ENCODE results near the gene UTRN. TPM values are rescaled to one million over a fixed set of nuclear protein-coding genes. Genes with fewer than 3 reads are reported as not detected.

Gene UTRN
- total and polyA plus RNA-seq, 7 donors = 9.0 to 143 (median 36.7) TPM

GRCh38 chr6:144294016-144294415 lies 8.9 kb downstream of the UTRN start:
- intact Hi-C loops (cut with DNase I) = no loop called here
- no peak for TF ChIP-seq POLR2A (IDR thresholded peaks at IDR 0.05)
- peak in 1 of 4 donors; percentile 28 for TF ChIP-seq POLR2AphosphoS5 (IDR thresholded peaks at IDR 0.05)
- TF ChIP-seq EP300 (IDR thresholded peaks at IDR 0.05) = no peak
- TF ChIP-seq CTCF (IDR thresholded peaks at IDR 0.05) = no peak
- peaks cover 0 to 18% (median 12%) of the 10 kb centered on the region in 4 donors for H3K4me1 ChIP-seq

GRCh38 chr6:144295211-144295610 lies 10.1 kb downstream of the UTRN start:
- WGBS, 2 donors = 88 to 97% methylated on average over 2 of the region's 2 CpGs
- peaks cover 0 to 5% (median 0%) of the 10 kb centered on the region in 4 donors for H3K36me3 ChIP-seq
- TF ChIP-seq EP300 (IDR thresholded peaks at IDR 0.05) = no peak
- TF ChIP-seq CTCF (IDR thresholded peaks at IDR 0.05) = no peak
- TF ChIP-seq POLR2A (IDR thresholded peaks at IDR 0.05) = no peak
- TF ChIP-seq POLR2AphosphoS5 (IDR thresholded peaks at IDR 0.05) = no peak
- no peaks in the 10 kb centered on the region for H3K9me3 ChIP-seq
- DNase-seq = no peak
- H3K27me3 ChIP-seq = no peaks in the 10 kb centered on the region
- peaks cover 0 to 18% (median 12%) of the 10 kb centered on the region in 4 donors for H3K4me1 ChIP-seq
- no peak overlapping the region for H3K4me3 ChIP-seq
- H3K27ac ChIP-seq = no peak overlapping the region
- intact Hi-C loops (cut with DNase I) = no loop called here

More at GRCh38 chr6:144294016-144294415, 8.9 kb downstream of the UTRN start:
- Histone ChIP-seq H3K27me3 (no peaks in the 10 kb centered on the region), H3K9me3 (no peaks in the 10 kb centered on the region), H3K27ac (no peak overlapping the region), H3K36me3 (peaks cover 0 to 5% (median 0%) of the 10 kb centered on the region in 4 donors), H3K4me3 (no peak overlapping the region)
- DNase-seq = no peak

GRCh38 chr6:144295981-144296767 lies 11.0 kb downstream of the UTRN start:
- Histone ChIP-seq H3K36me3 (peaks cover 0 to 5% (median 0%) of the 10 kb centered on the region in 4 donors), H3K4me3 (no peak overlapping the region), H3K27ac (peak overlapping the region in 2 of 4 donors; percentile 39 to 67), H3K27me3 (no peaks in the 10 kb centered on the region), H3K4me1 (peaks cover 0 to 18% (median 12%) of the 10 kb centered on the region in 4 donors), H3K9me3 (no peaks in the 10 kb centered on the region)
- TF ChIP-seq EP300 (IDR thresholded peaks at IDR 0.05) = no peak
- no peak for TF ChIP-seq CTCF (IDR thresholded peaks at IDR 0.05)
- TF ChIP-seq POLR2AphosphoS5 (IDR thresholded peaks at IDR 0.05) = no peak
- TF ChIP-seq POLR2A (IDR thresholded peaks at IDR 0.05) = no peak
- intact Hi-C loops (cut with DNase I) = no loop called here
- no peak for DNase-seq
- 95 to 96% methylated on average over 7 of the region's 7 CpGs for WGBS, 2 donors

GRCh38 chr6:144296973-144297372 lies 11.8 kb downstream of the UTRN start:
- H3K27ac ChIP-seq = peak overlapping the region in 3 of 4 donors; percentile 39 to 67 (median 57)
- H3K9me3 ChIP-seq = no peaks in the 10 kb centered on the region
- no peaks in the 10 kb centered on the region for H3K27me3 ChIP-seq
- no peak for TF ChIP-seq POLR2A (IDR thresholded peaks at IDR 0.05)
- no peak for TF ChIP-seq EP300 (IDR thresholded peaks at IDR 0.05)
- no peak for TF ChIP-seq CTCF (IDR thresholded peaks at IDR 0.05)
- TF ChIP-seq POLR2AphosphoS5 (IDR thresholded peaks at IDR 0.05) = no peak
- H3K36me3 ChIP-seq = peaks cover 0 to 5% (median 0%) of the 10 kb centered on the region in 4 donors
- intact Hi-C loops (cut with DNase I) = no loop called here
- H3K4me1 ChIP-seq = peaks cover 0 to 18% (median 12%) of the 10 kb centered on the region in 4 donors
- 11 to 33% methylated on average over 2 of the region's 2 CpGs for WGBS, 2 donors
- H3K4me3 ChIP-seq = no peak overlapping the region
- DNase-seq = no peak

Measured in sigmoid colon (tissue), 7 donors.